GM04504 (cell line): ENCODE results near the gene PRKCE.

Experiments
- DNase-seq: peaks from one replicate; pipeline ENCODE4 v3.0.0-alpha.2; 2012; ENCODE audit warnings: low read depth

The PRKCE gene

GRCh38 chr2:45726188-45726587 lies 74.7 kb downstream of the PRKCE start:
- DNase-seq: no peak

- no peak for DNase-seq
Measured at GRCh38 chr2:45728458-45728942, 77.0 kb downstream of the PRKCE start.

- DNase-seq: no peak
Measured at GRCh38 chr2:45729753-45730512, 78.5 kb downstream of the PRKCE start.

GRCh38 chr2:45731141-45731540 lies 79.7 kb downstream of the PRKCE start:
- no peak for DNase-seq

GRCh38 chr2:45732436-45732835 lies 81.0 kb downstream of the PRKCE start:
- no peak for DNase-seq

- DNase-seq: no peak
Measured at GRCh38 chr2:45732946-45733345, 81.5 kb downstream of the PRKCE start.

- no peak for DNase-seq
Measured at GRCh38 chr2:45734336-45734735, 82.9 kb downstream of the PRKCE start.

- no peak for DNase-seq
Measured at GRCh38 chr2:45734952-45735351, 83.5 kb downstream of the PRKCE start.

- DNase-seq: no peak
Measured at GRCh38 chr2:45736757-45737704, 85.6 kb downstream of the PRKCE start.

GRCh38 chr2:45739796-45740485 lies 88.5 kb downstream of the PRKCE start:
- DNase-seq: no peak

GRCh38 chr2:45741161-45741850 lies 89.8 kb downstream of the PRKCE start:
- DNase-seq: no peak

GRCh38 chr2:45743531-45744396 lies 92.3 kb downstream of the PRKCE start:
- peak; percentile 70 for DNase-seq

- DNase-seq: no peak
Measured at GRCh38 chr2:45745231-45745630, 93.8 kb downstream of the PRKCE start.

GRCh38 chr2:45746888-45747287 lies 95.4 kb downstream of the PRKCE start:
- DNase-seq: peak; percentile 73

- DNase-seq: no peak
Measured at GRCh38 chr2:45747363-45747762, 95.9 kb downstream of the PRKCE start.

- peak; percentile 98 for DNase-seq
Measured at GRCh38 chr2:45748239-45748638, 96.8 kb downstream of the PRKCE start.

- DNase-seq: no peak
Measured at GRCh38 chr2:45750001-45750400, 98.5 kb downstream of the PRKCE start.

GRCh38 chr2:45750484-45750883 lies 99.0 kb downstream of the PRKCE start:
- no peak for DNase-seq

GRCh38 chr2:45753381-45753780 lies 101.9 kb downstream of the PRKCE start:
- no peak for DNase-seq

- DNase-seq: no peak
Measured at GRCh38 chr2:45754131-45755010, 102.9 kb downstream of the PRKCE start.
